Glutamatergic neuron (in vitro differentiated cells): ENCODE data around the gene SMAD6. TPM values are rescaled to one million over a fixed set of nuclear protein-coding genes. Genes with fewer than 3 reads are reported as not detected.

ENCODE experiments used
- DNase-seq: peaks from one replicate; pipeline ENCODE4 v3.0.0; 2022
- H3K27ac Mint-ChIP-seq: one replicate; pipeline ENCODE4 v1.8.0; 2020; ENCODE audit warnings: mild to moderate bottlenecking, mixed read lengths, inconsistent platforms; ENCODE audit not compliant: unreplicated experiment
- H3K27me3 Mint-ChIP-seq: one replicate; pipeline ENCODE4 v1.8.0; 2020; ENCODE audit warnings: mild to moderate bottlenecking, moderate library complexity, mixed read lengths, inconsistent platforms; ENCODE audit not compliant: unreplicated experiment
- H3K36me3 Mint-ChIP-seq: one replicate; pipeline ENCODE4 v1.8.0; 2020; ENCODE audit warnings: mild to moderate bottlenecking, mixed read lengths, inconsistent platforms; ENCODE audit not compliant: unreplicated experiment
- H3K4me1 Mint-ChIP-seq: one replicate; pipeline ENCODE4 v1.8.0; 2020; ENCODE audit warnings: mild to moderate bottlenecking, low read depth, mixed read lengths, inconsistent platforms; ENCODE audit not compliant: unreplicated experiment
- H3K4me3 Mint-ChIP-seq: one replicate; pipeline ENCODE4 v1.8.0; 2020; ENCODE audit warnings: mild to moderate bottlenecking, mixed read lengths, inconsistent platforms; ENCODE audit not compliant: unreplicated experiment
- H3K9me3 Mint-ChIP-seq: one replicate; pipeline ENCODE4 v1.8.0; 2020; ENCODE audit warnings: mild to moderate bottlenecking, moderate library complexity, mixed read lengths, inconsistent platforms; ENCODE audit not compliant: unreplicated experiment
- total RNA-seq: library from RNA; stranded (reverse); fragmentation: NEBNext Ultra II Directional; extraction: Animal tissue kit (Norgen Biotek cat#: 25700); gene quantifications from one replicate; pipeline ENCODE4 v1.2.1, GENCODE V29; 2021; ENCODE audit not compliant: unreplicated experiment
- TF ChIP-seq, protein P1 (sequence below): fragments of 200-600 bp; sonication (generic); IDR thresholded peaks from one replicate; pipeline ENCODE4 v1.5.0; 2021; ENCODE audit not compliant: partially characterized antibody, unreplicated experiment

The SMAD6 gene
- total RNA-seq, 1 donor from 2014 or later, result 0.83 TPM

DNA sequence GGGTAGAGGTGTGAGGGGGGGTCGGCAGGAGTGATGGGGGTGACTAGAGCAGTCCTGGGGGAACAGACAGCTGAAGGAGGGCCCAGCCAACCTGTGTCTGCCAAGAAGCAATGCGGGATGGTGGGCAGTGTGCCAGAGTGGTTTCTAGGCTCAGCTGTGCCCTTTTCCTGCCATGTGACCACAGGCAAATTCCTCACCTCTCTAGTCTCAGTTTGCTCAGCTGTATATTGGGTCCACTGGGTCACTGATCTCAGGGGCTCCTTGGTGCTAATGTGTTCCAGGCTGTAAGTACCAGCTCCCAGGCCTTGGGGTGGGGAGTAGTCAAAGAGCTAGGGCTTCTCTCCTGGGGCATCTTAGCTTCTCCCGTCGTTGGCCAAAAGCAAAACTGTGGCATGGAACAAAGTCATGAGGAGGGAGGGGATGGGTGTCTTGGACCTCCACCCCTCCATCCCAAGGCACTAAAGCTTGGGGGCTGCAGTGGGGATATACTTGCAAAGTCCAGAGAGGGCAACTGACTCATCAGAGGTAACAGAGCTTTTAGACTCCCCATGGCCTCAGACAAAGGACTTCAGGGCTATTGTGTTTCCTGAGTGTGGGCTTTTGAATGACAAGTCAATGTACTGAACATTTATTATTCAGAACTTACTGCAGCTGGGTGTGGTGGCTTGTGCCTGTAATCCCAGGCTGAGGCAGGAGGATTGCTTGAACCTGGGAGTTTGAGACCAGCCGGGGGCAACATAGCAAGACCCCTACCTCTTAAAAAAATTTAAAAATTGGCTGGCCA, 20.9 kb downstream of the SMAD6 start:
- TF ChIP-seq, protein P1, sequence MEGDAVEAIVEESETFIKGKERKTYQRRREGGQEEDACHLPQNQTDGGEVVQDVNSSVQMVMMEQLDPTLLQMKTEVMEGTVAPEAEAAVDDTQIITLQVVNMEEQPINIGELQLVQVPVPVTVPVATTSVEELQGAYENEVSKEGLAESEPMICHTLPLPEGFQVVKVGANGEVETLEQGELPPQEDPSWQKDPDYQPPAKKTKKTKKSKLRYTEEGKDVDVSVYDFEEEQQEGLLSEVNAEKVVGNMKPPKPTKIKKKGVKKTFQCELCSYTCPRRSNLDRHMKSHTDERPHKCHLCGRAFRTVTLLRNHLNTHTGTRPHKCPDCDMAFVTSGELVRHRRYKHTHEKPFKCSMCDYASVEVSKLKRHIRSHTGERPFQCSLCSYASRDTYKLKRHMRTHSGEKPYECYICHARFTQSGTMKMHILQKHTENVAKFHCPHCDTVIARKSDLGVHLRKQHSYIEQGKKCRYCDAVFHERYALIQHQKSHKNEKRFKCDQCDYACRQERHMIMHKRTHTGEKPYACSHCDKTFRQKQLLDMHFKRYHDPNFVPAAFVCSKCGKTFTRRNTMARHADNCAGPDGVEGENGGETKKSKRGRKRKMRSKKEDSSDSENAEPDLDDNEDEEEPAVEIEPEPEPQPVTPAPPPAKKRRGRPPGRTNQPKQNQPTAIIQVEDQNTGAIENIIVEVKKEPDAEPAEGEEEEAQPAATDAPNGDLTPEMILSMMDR, result no peak
- H3K27ac Mint-ChIP-seq, result no peak overlapping the region
- H3K4me1 Mint-ChIP-seq, result no peaks in the 10 kb centered on the region
- H3K36me3 Mint-ChIP-seq, result no peaks in the 10 kb centered on the region
- H3K9me3 Mint-ChIP-seq, result peaks cover 4% of the 10 kb centered on the region
- H3K4me3 Mint-ChIP-seq, result no peak overlapping the region
- peaks cover 7% of the 10 kb centered on the region for H3K27me3 Mint-ChIP-seq
- no peak for DNase-seq

DNA sequence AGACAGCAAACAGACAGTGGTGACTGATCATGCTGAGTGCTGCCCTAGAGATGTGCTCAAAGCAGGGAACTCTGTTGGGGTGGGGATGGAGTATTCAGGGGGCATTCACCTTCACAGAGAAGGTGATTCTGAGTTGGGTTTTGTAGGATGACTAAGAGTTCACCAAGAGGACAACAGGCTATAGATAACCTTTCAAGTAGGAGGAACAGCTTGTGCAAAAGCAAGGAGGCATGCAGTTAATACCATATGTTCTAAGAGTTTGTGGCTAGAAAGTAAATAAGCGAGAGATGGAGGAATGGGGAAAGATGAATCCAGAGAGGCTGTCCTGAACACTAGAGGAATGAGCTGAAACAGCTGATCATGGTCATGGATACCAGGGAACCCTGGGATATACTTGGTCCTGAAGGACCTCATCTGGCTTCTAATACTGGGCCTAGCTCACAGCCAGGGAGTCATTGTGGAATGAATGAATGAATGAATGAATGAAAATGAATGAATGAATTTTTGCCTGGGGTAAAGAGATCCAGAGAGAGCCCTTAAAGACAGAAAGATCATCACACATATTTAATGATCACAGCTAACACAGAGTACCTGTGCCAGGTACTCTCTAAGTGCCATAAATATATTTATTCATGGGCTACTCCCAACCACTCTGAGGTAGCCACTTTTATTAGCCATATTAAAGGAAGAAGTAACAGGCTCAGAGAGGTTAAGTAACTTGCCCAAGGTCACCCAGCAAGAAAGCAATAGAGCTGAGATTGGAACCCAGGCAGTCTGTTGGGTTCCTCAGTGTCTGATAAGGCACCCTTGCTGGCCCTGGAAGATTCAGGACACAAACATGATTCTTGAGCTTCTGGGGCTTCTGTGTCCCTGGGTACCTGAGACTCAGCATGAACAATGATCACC, 22.0 kb downstream of the SMAD6 start:
- Mint-ChIP-seq H3K27me3 (peaks cover 6% of the 10 kb centered on the region), H3K4me1 (no peaks in the 10 kb centered on the region), H3K36me3 (no peaks in the 10 kb centered on the region), H3K4me3 (no peak overlapping the region), H3K27ac (no peak overlapping the region), H3K9me3 (peaks cover 2% of the 10 kb centered on the region)
- TF ChIP-seq, protein P1, result no peak
- DNase-seq, result no peak

DNA sequence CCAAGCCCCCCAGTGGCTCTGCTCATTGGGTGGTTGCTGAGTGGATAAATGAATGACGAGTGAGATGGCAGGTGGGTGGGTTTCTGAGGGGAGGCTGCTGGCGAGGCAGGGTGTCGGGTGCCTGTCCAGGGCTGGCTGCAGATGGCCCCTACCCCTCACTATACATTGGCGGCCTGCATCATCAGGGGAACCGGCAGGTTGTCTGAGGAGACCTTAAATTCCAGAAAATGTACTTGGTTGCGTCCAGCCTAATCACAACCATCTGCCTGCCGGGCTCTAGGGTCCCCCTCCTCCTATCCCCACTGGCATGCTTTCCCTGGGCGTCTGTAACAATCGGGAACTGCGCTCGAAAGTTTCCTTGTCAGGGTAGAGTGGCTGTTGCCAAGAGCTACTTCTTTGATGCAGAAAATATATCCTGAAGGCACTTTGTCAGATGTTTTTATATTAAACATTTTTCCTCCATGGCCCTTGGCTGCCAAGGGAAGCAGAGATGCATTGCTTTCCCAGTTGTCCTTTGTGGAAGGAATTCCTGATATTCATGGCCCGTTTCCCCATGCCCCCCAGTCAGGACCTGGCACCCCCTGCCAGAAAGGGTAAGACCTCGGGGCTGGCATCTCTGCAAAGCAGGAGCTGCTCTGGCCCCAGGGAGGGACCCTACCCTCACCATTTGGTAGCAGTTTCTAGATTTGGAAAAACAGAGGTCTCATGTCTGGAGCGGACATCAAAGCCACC, 22.9 kb downstream of the SMAD6 start:
- peaks cover 3% of the 10 kb centered on the region for H3K27me3 Mint-ChIP-seq
- H3K4me3 Mint-ChIP-seq, result no peak overlapping the region
- H3K27ac Mint-ChIP-seq, result no peak overlapping the region
- no peaks in the 10 kb centered on the region for H3K36me3 Mint-ChIP-seq
- H3K4me1 Mint-ChIP-seq, result no peaks in the 10 kb centered on the region
- TF ChIP-seq, protein P1, result no peak
- peaks cover 2% of the 10 kb centered on the region for H3K9me3 Mint-ChIP-seq
- DNase-seq, result no peak

DNA sequence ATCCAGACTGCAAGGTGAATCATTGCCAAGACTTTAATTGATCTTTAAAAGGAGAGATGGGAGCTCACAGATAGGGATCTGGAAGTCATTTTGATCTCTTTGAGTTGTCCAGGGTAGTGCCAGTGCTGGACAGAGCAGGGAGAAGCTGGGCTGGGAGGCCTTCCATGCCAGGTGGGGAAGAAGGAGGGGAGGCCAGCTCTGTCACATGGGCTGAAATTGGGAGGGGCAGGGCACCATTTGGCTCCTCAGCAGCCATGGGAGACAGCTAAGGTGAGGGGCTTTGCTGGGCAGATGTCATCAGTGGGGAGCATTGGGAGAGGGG, 23.4 kb downstream of the SMAD6 start:
- no peak overlapping the region for H3K27ac Mint-ChIP-seq
- TF ChIP-seq, protein P1, result no peak
- peaks cover 2% of the 10 kb centered on the region for H3K9me3 Mint-ChIP-seq
- peaks cover 3% of the 10 kb centered on the region for H3K27me3 Mint-ChIP-seq
- DNase-seq, result no peak
- no peaks in the 10 kb centered on the region for H3K36me3 Mint-ChIP-seq
- no peak overlapping the region for H3K4me3 Mint-ChIP-seq
- no peaks in the 10 kb centered on the region for H3K4me1 Mint-ChIP-seq
